Kidney capillary endothelial cell (primary cell): Measurements from ENCODE around the gene MGAT2.
"Not testable (repeated sequence)": the region's sequence is repeated elsewhere in the genome, so short reads cannot be mapped to it uniquely, and the experiment has no call there.

Experiments
- DNase-seq: peaks from one replicate; pipeline ENCODE4 v3.0.0-alpha.2; 2018; ENCODE audit warnings: low spot score

Gene MGAT2

DNA sequence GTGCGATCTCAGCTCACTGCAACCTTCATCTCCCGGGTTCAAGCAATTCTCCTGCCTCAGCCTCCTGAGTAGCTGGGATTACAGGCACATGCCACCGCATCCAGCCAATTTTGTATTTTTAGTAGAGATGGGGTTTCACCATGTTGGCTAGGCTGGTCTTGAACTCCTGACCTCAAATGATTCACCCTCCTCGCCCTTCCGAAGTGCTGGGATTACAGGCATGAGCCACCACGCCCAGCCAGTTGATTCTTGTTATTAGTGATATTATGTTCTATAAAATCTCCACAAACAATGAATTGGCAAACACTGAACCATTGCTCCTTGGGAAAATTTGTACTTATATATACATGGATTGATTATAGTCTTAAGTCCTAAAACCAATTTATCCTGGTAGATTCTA, 36.9 kb downstream of the MGAT2 start:
- DNase-seq: not testable (repeated sequence)

DNA sequence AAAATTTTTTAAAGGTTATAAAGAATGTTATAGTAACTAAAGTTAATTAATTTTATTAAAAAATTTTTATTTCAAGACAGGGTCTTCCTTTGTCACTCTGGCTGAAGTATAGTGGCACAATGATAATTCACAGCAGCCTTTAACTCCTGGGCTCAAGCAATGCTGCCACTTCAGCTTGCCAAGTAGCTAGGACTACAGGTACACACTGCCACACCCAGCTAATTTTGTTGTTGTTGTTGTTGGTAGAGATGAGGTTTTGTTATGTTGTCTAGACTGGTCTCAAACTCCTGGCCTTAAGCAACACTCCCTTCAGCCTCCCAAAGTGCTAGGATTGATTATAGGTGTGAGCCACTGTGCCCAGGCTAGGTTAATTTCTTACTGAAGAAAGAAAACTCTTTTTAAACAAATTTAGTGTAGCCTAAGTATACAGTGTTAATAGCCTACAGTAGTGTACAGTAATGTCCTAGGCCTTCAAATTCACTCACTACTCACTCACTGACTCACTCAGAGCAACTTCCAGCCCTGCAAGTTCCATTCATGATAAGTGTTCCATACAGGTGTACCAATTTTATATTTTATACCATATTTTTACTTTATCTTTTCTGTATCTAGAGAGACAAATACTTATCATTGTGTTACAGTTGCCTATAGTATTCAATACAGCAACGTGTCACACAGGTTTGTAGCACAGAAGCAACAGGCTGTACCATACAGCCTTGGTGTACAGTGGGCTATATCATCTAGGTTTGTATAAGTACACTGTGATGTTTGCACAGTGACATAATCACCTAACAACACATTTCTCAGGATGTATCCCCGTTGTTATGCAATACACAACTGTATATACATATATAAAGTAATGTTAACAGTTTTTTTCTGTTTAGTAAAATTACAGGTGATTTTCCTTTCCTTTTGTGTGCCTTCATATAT, 39.2 kb downstream of the MGAT2 start:
- no peak for DNase-seq

DNA sequence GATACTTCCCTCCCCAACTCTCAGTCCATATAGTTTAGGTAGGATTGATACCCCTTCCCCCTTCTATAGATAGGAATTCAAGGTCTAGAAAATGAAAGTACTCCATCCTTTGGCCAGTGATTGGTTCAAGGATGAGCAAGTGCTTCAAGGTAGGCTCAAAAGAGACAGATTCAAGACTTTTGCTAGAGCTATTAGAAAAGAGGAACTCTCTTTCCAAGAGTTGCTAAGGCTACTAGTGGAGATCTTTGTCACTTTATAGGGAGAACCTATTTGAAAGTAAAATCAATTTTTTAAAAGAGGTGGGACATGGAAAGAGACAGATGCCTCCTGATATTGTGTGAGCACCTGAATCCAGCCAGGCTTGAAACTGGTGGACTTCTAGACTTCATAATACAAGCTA, 49.9 kb downstream of the MGAT2 start:
- no peak for DNase-seq
